Measurements from ENCODE around the gene DOCK3. TPM values are rescaled to one million over a fixed set of nuclear protein-coding genes. Genes with fewer than 3 reads are reported as not detected.

Gene DOCK3
- total and polyA plus RNA-seq, 2 donors (not counting 3 experiments of a cell fraction or from before 2014, with no cell fraction given): 0.08 to 0.13 TPM

GRCh38 chr3:51099794-51100535 lies 425.2 kb downstream of the DOCK3 start:
- Histone ChIP-seq H3K4me2 (ENCODE audit: insufficient read depth, low read length) (no peak overlapping the region), H3K9ac (replicated peaks; ENCODE audit: extremely low read depth, insufficient read depth, low read length) (no peak overlapping the region), H3K27ac (ENCODE audit: insufficient read depth, low read depth, low read length) (no peak overlapping the region), H4K20me1 (replicated peaks; ENCODE audit: control insufficient read depth, extremely low read depth, insufficient read depth, low read length) (no peaks in the 10 kb centered on the region), H3K36me3 (ENCODE audit: control insufficient read depth in 2 of 2, extremely low read depth in 1 of 2, insufficient read depth in 2 of 2, low read length in 2 of 2) (no peaks in the 10 kb centered on the region), H3K9me1 (replicated peaks; ENCODE audit: control insufficient read depth, extremely low read depth, insufficient read depth, low read length) (no peaks in the 10 kb centered on the region), H2AFZ (ENCODE audit: low read depth, low read length) (no peak overlapping the region), H3K27me3 (ENCODE audit: control insufficient read depth in 2 of 2, insufficient read depth in 2 of 2, low read length in 2 of 2) (no peaks in the 10 kb centered on the region), H3K9me3 (replicated peaks; ENCODE audit: control insufficient read depth, insufficient read depth, low read length) (no peaks in the 10 kb centered on the region), H3K79me2 (ENCODE audit: control insufficient read depth, insufficient read depth, low read length) (no peaks in the 10 kb centered on the region), H3K4me3 (replicated peaks in 1 of 3; ENCODE audit: insufficient read depth in 1 of 3, low read depth in 1 of 3, low read length in 3 of 3) (no peak overlapping the region), H3K4me1 (ENCODE audit: control insufficient read depth, extremely low read depth, insufficient read depth, low read length) (no peaks in the 10 kb centered on the region)
- peak; percentile 82 for FAIRE-seq
- POLR2A ChIA-PET: no interaction called here
- dilution Hi-C loops (cut with MboI; ENCODE audit: extremely low pct_ligation_motif_present, low sequenced_read_pairs): no loop called here
- BruUV-seq (replicated peaks): no TSS peak
- intact Hi-C loops (cut with micrococcal nuclease): no loop called here
- TF ChIP-seq POLR2A (IDR thresholded peaks at IDR 0.05; ENCODE audit: low read depth, low read length): no peak
- TF ChIP-seq GATA2 (IDR thresholded peaks at IDR 0.05; ENCODE audit: insufficient read depth, insufficient read length, low read depth, low read length): no peak
- no peak for TF ChIP-seq FOS (IDR thresholded peaks at IDR 0.05; ENCODE audit: borderline replicate concordance, insufficient read depth, low read length)
- peak; percentile 64 to 72 for TF ChIP-seq CTCF (IDR thresholded peaks at IDR 0.05; ENCODE audit: extremely low read depth in 1 of 2, insufficient read depth in 1 of 2, low read depth in 1 of 2, low read length in 2 of 2)
- no peak for TF ChIP-seq JUN (IDR thresholded peaks at IDR 0.05; ENCODE audit: borderline replicate concordance, insufficient read depth, insufficient read length, low read depth)
- DNase-seq (ENCODE audit: low read depth, low spot score): peak; percentile 50
- CTCF ChIA-PET: interaction anchor here (0.6 to 6.4 kb wide), 33 partner anchors 8 to 700 kb away, joined by 3 to 224 read pairs (median 4); partner anchors contain the start of gene MANF

GRCh38 chr3:51100536-51100851 lies 425.8 kb downstream of the DOCK3 start:
- no peaks in the 10 kb centered on the region for H3K36me3 ChIP-seq (ENCODE audit: control insufficient read depth in 2 of 2, extremely low read depth in 1 of 2, insufficient read depth in 2 of 2, low read length in 2 of 2)
- H3K9me1 ChIP-seq (replicated peaks; ENCODE audit: control insufficient read depth, extremely low read depth, insufficient read depth, low read length): no peaks in the 10 kb centered on the region
- no peak overlapping the region for H3K4me2 ChIP-seq (ENCODE audit: insufficient read depth, low read length)
- DNase-seq (ENCODE audit: low read depth, low spot score) (no peak), FAIRE-seq (no peak)
- no peaks in the 10 kb centered on the region for H3K4me1 ChIP-seq (ENCODE audit: control insufficient read depth, extremely low read depth, insufficient read depth, low read length)
- H3K4me3 ChIP-seq (replicated peaks in 1 of 3; ENCODE audit: insufficient read depth in 1 of 3, low read depth in 1 of 3, low read length in 3 of 3): no peak overlapping the region
- BruUV-seq (replicated peaks): no TSS peak
- intact Hi-C loops (cut with micrococcal nuclease) (no loop called here), dilution Hi-C loops (cut with MboI; ENCODE audit: extremely low pct_ligation_motif_present, low sequenced_read_pairs) (no loop called here)
- CTCF ChIA-PET: interaction anchor here (0.6 to 6.4 kb wide), 33 partner anchors 8 to 699 kb away, joined by 3 to 224 read pairs (median 4); partner anchors contain the start of gene MANF
- no peak for TF ChIP-seq FOS (IDR thresholded peaks at IDR 0.05; ENCODE audit: borderline replicate concordance, insufficient read depth, low read length)
- H3K27me3 ChIP-seq (ENCODE audit: control insufficient read depth in 2 of 2, insufficient read depth in 2 of 2, low read length in 2 of 2): no peaks in the 10 kb centered on the region
- no peaks in the 10 kb centered on the region for H3K79me2 ChIP-seq (ENCODE audit: control insufficient read depth, insufficient read depth, low read length)
- no peaks in the 10 kb centered on the region for H3K9me3 ChIP-seq (replicated peaks; ENCODE audit: control insufficient read depth, insufficient read depth, low read length)
- no peaks in the 10 kb centered on the region for H4K20me1 ChIP-seq (replicated peaks; ENCODE audit: control insufficient read depth, extremely low read depth, insufficient read depth, low read length)
- H3K9ac ChIP-seq (replicated peaks; ENCODE audit: extremely low read depth, insufficient read depth, low read length): no peak overlapping the region
- POLR2A ChIA-PET: no interaction called here
- H2AFZ ChIP-seq (ENCODE audit: low read depth, low read length): no peak overlapping the region
- H3K27ac ChIP-seq (ENCODE audit: insufficient read depth, low read depth, low read length): no peak overlapping the region

Measured in endothelial cell of umbilical vein (primary cell).